HEK293T (cell line): ENCODE data around the gene PDE4B.

Experiments used
- BHLHE40 ChIP-seq: fragments of 450-650 bp; IDR thresholded peaks from 2 replicates; pipeline ENCODE4 v1.6.1; 2016; ENCODE audit warnings: mild to moderate bottlenecking, moderate library complexity, borderline replicate concordance
- FOXM1 ChIP-seq: fragments of 450-650 bp; IDR thresholded peaks from 2 replicates; pipeline ENCODE4 v1.6.1; 2017; ENCODE audit warnings: mild to moderate bottlenecking, borderline replicate concordance
- HDGF ChIP-seq: fragments of 450-650 bp; IDR thresholded peaks from 2 replicates; pipeline ENCODE4 v1.6.1; 2017; ENCODE audit warnings: antibody characterized with exemption, borderline replicate concordance
- L3MBTL2 ChIP-seq: fragments of 450-650 bp; conservative IDR thresholded peaks from 2 replicates; pipeline ENCODE4 v1.6.1; 2016; ENCODE audit warnings: mild to moderate bottlenecking
- NFRKB ChIP-seq: fragments of 450-650 bp; IDR thresholded peaks from 2 replicates; pipeline ENCODE4 v1.6.1; 2016; ENCODE audit warnings: mild to moderate bottlenecking, moderate library complexity
- SP1 ChIP-seq: fragments of 450-650 bp; IDR thresholded peaks from 2 replicates; pipeline ENCODE4 v1.6.1; 2017
- SUZ12 ChIP-seq: fragments of 450-650 bp; IDR thresholded peaks from 2 replicates; pipeline ENCODE4 v1.6.1; 2016; ENCODE audit warnings: mild to moderate bottlenecking
- TARDBP ChIP-seq: fragments of 450-650 bp; IDR thresholded peaks from 2 replicates; pipeline ENCODE4 v1.6.1; 2016

DNA sequence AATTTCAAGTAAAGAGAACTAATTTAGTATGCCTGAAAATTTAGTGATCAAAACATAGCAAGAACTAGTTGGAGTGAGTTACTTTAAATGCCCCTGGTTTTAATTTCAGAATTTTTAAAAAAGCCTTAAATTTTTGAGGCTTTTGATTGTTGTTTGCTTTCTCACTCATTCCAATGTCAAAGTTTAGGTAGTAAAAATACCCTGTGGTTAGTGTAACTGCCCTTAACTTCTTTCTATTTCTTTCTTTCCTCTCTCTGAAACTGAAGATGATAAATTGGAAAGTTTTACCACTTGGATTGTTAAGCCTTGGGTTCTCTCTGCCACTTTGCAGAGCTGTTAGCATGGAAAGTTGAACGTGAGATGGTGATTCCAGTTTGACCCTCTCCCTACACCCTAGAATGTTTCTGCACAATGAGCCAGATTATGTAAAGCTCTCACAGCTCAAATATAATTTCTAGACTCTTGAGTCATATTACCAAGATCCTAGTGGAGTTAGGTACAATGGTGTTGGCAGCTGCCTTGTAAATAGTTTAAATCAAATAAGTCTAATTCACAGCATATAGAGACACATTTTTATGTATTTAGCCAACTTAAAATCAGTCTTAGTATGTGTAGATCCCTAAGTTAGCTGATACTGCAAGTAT is 548.9 kb downstream of the PDE4B start:
- TF ChIP-seq NFRKB (no peak), BHLHE40 (no peak), TARDBP (no peak), SP1 (no peak), SUZ12 (no peak), HDGF (no peak), L3MBTL2 (no peak), FOXM1 (no peak)
